Spinal cord (tissue), 10 donors: ENCODE measurements around the gene NAA16. TPM values are rescaled to one million over a fixed set of nuclear protein-coding genes. Genes with fewer than 3 reads are reported as not detected.
"Not testable (repeated sequence)": the region's sequence is repeated elsewhere in the genome, so short reads cannot be mapped to it uniquely, and the experiment has no call there.

Source experiments
- DNase-seq, 6 donors: peaks; one replicate each; pipeline versions ENCODE4 v3.0.0 to v3.0.0-alpha.2; 2013 to 2015; ENCODE audit warnings: low spot score in 6 of 6, low read depth in 4 of 6
- H3K27ac ChIP-seq: one replicate; pipeline ENCODE4 v1.5.1; 2013; ENCODE audit warnings: low read depth, low read length, control low read depth
- H3K27me3 ChIP-seq: one replicate; pipeline ENCODE4 v1.6.1; 2013; ENCODE audit warnings: low read length; ENCODE audit not compliant: control insufficient read depth, insufficient read depth
- H3K36me3 ChIP-seq: one replicate; pipeline ENCODE4 v1.6.1; 2013; ENCODE audit warnings: low read length; ENCODE audit not compliant: control insufficient read depth, insufficient read depth
- H3K4me1 ChIP-seq: one replicate; pipeline ENCODE4 v1.6.1; 2013; ENCODE audit warnings: low read length; ENCODE audit not compliant: control insufficient read depth, insufficient read depth
- H3K4me3 ChIP-seq: one replicate; pipeline ENCODE4 v1.5.1; 2013; ENCODE audit warnings: low read depth, low read length, control low read depth
- H3K9me3 ChIP-seq: one replicate; pipeline ENCODE4 v1.6.1; 2013; ENCODE audit warnings: low read length; ENCODE audit not compliant: control insufficient read depth, insufficient read depth
- WGBS: methylation state at CpG from one replicate; pipeline ENCODE4 v1.1.5; 2013; ENCODE audit warnings: missing lambda C conversion rate; ENCODE audit not compliant: insufficient coverage; 5-methylcytosine and 5-hydroxymethylcytosine counted together
- polyA plus RNA-seq, 2 donors: library from polyadenylated mRNA; unstranded; fragments of 120-200 nt; gene quantifications; one replicate each; pipeline ENCODE4 v1.2.1, GENCODE V29; 2013; ENCODE audit not compliant: insufficient read length in 2 of 2
- total RNA-seq, 2 donors: library from RNA; depleted of rRNA in 1 of 2; stranded (reverse); fragments of 120-200 nt in 1 of 2; fragments of >200 nt in 1 of 2; gene quantifications; one replicate each; pipeline versions ENCODE4 v1.2.3 to v1.2.4, GENCODE V29; 2013 to 2014
- donor health status: healthy.

NAA16 gene
- total and polyA plus RNA-seq, 4 donors = 22.8 to 36.1 (median 29.3) TPM

GRCh38 chr13:41345914-41346589, 35.0 kb downstream of the NAA16 start:
- no peak overlapping the region for H3K27ac ChIP-seq
- DNase-seq = peak in 1 of 6 donors; percentile 3
- no peaks in the 10 kb centered on the region for H3K9me3 ChIP-seq
- H3K4me3 ChIP-seq = no peak overlapping the region
- no peaks in the 10 kb centered on the region for H3K27me3 ChIP-seq
- WGBS = 82% methylated on average over 5 of the region's 9 CpGs
- H3K4me1 ChIP-seq = no peaks in the 10 kb centered on the region
- H3K36me3 ChIP-seq = peaks cover 20% of the 10 kb centered on the region

GRCh38 chr13:41352935-41353840, 42.1 kb downstream of the NAA16 start:
- WGBS = 51% methylated on average over 7 of the region's 14 CpGs
- Histone ChIP-seq H3K4me3 (no peak overlapping the region), H3K36me3 (peaks cover 18% of the 10 kb centered on the region)

GRCh38 chr13:41354416-41354815, 43.3 kb downstream of the NAA16 start:
- no peaks in the 10 kb centered on the region for H3K27me3 ChIP-seq
- H3K4me3 ChIP-seq = no peak overlapping the region
- no peaks in the 10 kb centered on the region for H3K4me1 ChIP-seq
- no CpG with 5 or more reads among the region's 5 CpGs for WGBS
- no peaks in the 10 kb centered on the region for H3K9me3 ChIP-seq
- H3K36me3 ChIP-seq = peaks cover 16% of the 10 kb centered on the region
- DNase-seq = no peak
- no peak overlapping the region for H3K27ac ChIP-seq

More at GRCh38 chr13:41352935-41353840, 42.1 kb downstream of the NAA16 start:
- Histone ChIP-seq H3K4me1 (no peaks in the 10 kb centered on the region), H3K27me3 (no peaks in the 10 kb centered on the region), H3K27ac (no peak overlapping the region), H3K9me3 (no peaks in the 10 kb centered on the region)
- DNase-seq = peak; percentile 12 to 80 (median 26)

- H3K4me3 ChIP-seq, DNase-seq, H3K9me3 ChIP-seq, H3K27ac ChIP-seq, H3K27me3 ChIP-seq, H3K36me3 ChIP-seq, H3K4me1 ChIP-seq: not testable (repeated sequence)
- no CpG with 5 or more reads among the region's 5 CpGs for WGBS
Measured at GRCh38 chr13:41356385-41356648, 45.2 kb downstream of the NAA16 start.

- Histone ChIP-seq H3K9me3 (no peaks in the 10 kb centered on the region), H3K36me3 (peaks cover 9% of the 10 kb centered on the region), H3K4me1 (no peaks in the 10 kb centered on the region), H3K4me3 (no peak overlapping the region), H3K27ac (no peak overlapping the region), H3K27me3 (no peaks in the 10 kb centered on the region)
- WGBS = 96% methylated on average over 4 of the region's 6 CpGs
- no peak for DNase-seq
Measured at GRCh38 chr13:41356786-41357185, 45.7 kb downstream of the NAA16 start.

GRCh38 chr13:41361491-41361890, 50.4 kb downstream of the NAA16 start:
- Histone ChIP-seq H3K4me3 (no peak overlapping the region), H3K9me3 (no peaks in the 10 kb centered on the region), H3K36me3 (peaks cover 5% of the 10 kb centered on the region), H3K27me3 (no peaks in the 10 kb centered on the region), H3K4me1 (no peaks in the 10 kb centered on the region), H3K27ac (no peak overlapping the region)
- WGBS = 89% methylated on average over 1 of the region's 5 CpGs
- DNase-seq = no peak

GRCh38 chr13:41364043-41364442, 53.0 kb downstream of the NAA16 start:
- H3K9me3 ChIP-seq = no peaks in the 10 kb centered on the region
- H3K36me3 ChIP-seq = peaks cover 10% of the 10 kb centered on the region
- no peaks in the 10 kb centered on the region for H3K27me3 ChIP-seq
- no peak overlapping the region for H3K4me3 ChIP-seq
- WGBS = no CpG with 5 or more reads among the region's 2 CpGs
- DNase-seq = no peak
- H3K27ac ChIP-seq = no peak overlapping the region
- no peaks in the 10 kb centered on the region for H3K4me1 ChIP-seq

- 100% methylated on average over 1 of the region's 2 CpGs for WGBS
- H3K4me1 ChIP-seq = no peaks in the 10 kb centered on the region
- H3K27ac ChIP-seq = no peak overlapping the region
- no peaks in the 10 kb centered on the region for H3K27me3 ChIP-seq
- H3K36me3 ChIP-seq = peaks cover 14% of the 10 kb centered on the region
- no peak overlapping the region for H3K4me3 ChIP-seq
- no peak for DNase-seq
- H3K9me3 ChIP-seq = peaks cover 3% of the 10 kb centered on the region
Measured at GRCh38 chr13:41365631-41366030, 54.6 kb downstream of the NAA16 start.

- no peak for DNase-seq
- WGBS = 100% methylated on average over 1 of the region's 2 CpGs
- no peak overlapping the region for H3K4me3 ChIP-seq
- no peaks in the 10 kb centered on the region for H3K4me1 ChIP-seq
- H3K27ac ChIP-seq = no peak overlapping the region
- peaks cover 3% of the 10 kb centered on the region for H3K9me3 ChIP-seq
- no peaks in the 10 kb centered on the region for H3K27me3 ChIP-seq
- peaks cover 8% of the 10 kb centered on the region for H3K36me3 ChIP-seq
Measured at GRCh38 chr13:41370736-41371135, 59.7 kb downstream of the NAA16 start.

- no peak for DNase-seq
- H3K27me3 ChIP-seq = no peaks in the 10 kb centered on the region
- WGBS = 80% methylated on average over 2 of the region's 5 CpGs
Measured at GRCh38 chr13:41377446-41377845, 66.4 kb downstream of the NAA16 start.

More at GRCh38 chr13:41377446-41377845, 66.4 kb downstream of the NAA16 start:
- Histone ChIP-seq H3K4me1 (no peaks in the 10 kb centered on the region), H3K36me3 (peaks cover 5% of the 10 kb centered on the region), H3K4me3 (no peak overlapping the region), H3K27ac (no peak overlapping the region), H3K9me3 (no peaks in the 10 kb centered on the region)
